Ramos (cell line): ENCODE results near the gene ADRA2B.
"Not testable (repeated sequence)": the region's sequence is repeated elsewhere in the genome, so short reads cannot be mapped to it uniquely, and the experiment has no call there.

Source experiments
- in situ Hi-C: fragments of 300-500 bp; cut with MboI; formaldehyde crosslinking; loops from one replicate; pipeline ENCODE4 v1.14.3; 2022; ENCODE audit warnings: low sequenced_read_pairs; ENCODE audit not compliant: unreplicated experiment

The ADRA2B gene

DNA sequence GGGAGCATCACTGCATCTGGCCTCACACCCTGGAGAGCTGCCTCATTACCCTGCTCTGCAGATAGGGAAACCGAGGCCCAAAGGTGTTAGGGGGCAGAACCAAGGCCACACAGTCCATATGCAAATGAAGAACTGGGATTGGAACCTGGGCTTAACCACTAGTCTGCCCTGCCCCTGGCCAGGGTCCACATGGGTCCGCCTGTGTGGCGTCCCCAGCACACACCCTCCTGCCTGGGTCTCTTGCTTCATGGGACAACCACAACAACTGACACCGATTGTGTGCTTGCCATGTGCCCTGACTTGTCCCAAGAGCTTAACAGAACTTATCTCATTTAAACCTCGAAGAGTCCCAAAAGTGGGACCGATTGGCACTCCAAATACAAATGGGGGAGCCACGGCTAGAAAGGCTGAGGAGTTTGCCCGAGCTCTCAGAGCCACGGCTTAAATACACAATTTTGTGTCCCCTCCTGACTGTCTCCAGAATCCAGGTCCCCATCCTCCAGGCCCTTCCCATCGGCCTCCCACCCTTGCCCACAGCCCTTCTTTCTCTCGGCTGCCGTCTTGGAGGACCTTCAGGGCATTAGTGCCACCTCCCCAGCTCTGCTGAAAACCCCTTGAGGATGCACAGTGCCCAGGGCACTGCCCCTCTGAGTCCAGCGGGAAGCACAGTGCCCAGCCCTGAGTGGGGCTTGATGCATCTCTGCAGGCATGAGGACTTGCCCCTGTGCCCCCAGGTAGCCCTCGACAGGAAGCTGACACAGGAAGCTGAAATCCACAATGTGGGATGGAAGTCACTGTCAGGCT lies 34.6 kb upstream of the ADRA2B start:
- in situ Hi-C loops = no loop called here

DNA sequence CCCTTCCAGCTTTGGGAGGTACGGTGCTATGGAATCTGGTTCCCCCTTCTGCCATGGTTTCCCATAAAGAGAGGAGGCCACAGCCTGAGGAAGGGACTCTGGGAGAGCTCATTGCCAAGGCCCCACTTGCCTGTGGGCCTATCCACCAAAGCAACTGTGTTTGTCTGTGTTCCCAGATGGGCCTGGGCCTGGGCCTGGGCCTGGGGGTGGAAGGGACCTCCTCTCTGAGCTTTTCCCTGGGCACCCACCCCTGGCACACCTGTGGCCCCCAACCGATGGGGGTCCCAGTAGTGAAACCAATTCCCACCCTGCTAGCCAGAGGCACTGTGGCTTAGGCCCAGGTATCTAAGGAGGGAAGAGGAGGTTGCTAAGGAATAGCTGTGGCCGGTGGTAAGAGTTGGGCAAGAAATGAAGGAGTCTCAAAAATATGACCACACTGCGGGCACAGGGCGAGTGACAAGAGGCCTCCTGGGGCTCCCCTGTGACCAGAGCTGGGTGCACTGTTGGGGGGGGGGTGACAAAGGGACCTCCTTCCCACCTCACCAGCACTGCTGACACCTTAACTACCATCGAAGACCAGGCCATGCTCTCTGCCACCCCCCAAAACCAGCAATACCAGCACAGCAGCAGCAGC lies 33.8 kb upstream of the ADRA2B start:
- in situ Hi-C loops = no loop called here

GRCh38 chr2:96148410-96149217 lies 32.2 kb upstream of the ADRA2B start:
- in situ Hi-C loops = no loop called here

DNA sequence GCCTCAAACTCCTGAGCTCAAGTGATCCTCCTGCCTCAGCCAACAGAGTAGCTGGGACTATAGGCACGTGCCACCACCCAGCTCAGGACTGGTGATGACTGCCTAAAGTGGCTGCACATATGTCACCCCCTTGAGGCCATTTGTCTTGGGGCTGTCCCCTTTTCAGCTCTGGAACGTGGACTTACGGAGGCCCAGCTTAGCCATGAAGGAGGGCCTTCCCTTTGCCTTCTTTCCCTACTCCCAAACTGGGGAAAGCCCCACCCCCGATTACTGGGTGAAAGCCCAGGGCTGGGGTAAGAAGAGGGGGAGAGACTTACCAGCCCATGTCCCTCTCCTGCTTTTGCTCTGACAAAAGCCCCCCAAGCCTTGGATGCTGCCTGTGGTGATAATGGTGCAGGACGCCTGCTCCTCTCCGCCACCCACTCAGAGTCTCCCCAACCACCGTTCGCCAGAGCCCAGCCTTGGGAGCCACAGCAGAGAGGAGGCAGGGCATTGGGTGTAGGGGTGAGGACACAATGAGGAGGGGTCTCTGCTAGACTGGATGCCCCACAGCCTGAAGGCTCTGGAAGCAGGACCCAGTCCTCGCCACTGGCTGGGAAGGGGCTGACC lies 31.3 kb upstream of the ADRA2B start:
- in situ Hi-C loops = no loop called here

DNA sequence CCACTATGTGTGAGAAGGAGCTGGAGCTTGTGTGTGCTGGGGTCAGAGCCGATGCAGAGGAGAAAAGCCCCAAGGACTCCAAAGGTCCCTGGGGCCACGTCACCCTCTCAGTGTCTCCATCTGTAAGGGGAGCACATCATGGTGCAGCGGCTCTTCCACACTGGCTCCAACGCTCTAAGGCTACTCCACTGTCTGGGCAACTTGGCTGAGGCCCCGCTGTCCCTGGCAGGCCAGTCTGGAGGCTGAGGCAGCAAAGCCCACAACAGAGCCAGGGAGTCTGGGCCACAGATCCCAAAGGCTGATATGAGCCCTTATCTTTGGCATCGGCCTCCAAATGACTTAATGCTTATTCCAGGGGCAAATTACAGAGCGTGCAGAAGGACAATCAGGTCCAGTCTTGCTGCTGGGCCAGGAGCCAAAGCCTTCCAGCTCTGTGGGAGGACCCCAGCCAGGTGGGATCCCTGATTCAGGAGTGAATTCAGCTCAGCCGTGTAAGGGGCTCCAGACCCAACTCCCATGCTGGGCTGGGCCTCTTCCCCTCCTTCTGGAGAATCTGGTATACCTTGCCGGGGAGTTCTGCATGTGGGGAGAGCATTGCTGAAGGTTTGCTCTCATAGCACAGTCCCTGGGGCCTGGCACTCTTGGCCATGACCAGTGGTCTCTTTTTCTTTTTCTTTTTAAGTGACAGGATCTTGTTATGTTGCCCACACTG lies 30.7 kb upstream of the ADRA2B start:
- in situ Hi-C loops = no loop called here

DNA sequence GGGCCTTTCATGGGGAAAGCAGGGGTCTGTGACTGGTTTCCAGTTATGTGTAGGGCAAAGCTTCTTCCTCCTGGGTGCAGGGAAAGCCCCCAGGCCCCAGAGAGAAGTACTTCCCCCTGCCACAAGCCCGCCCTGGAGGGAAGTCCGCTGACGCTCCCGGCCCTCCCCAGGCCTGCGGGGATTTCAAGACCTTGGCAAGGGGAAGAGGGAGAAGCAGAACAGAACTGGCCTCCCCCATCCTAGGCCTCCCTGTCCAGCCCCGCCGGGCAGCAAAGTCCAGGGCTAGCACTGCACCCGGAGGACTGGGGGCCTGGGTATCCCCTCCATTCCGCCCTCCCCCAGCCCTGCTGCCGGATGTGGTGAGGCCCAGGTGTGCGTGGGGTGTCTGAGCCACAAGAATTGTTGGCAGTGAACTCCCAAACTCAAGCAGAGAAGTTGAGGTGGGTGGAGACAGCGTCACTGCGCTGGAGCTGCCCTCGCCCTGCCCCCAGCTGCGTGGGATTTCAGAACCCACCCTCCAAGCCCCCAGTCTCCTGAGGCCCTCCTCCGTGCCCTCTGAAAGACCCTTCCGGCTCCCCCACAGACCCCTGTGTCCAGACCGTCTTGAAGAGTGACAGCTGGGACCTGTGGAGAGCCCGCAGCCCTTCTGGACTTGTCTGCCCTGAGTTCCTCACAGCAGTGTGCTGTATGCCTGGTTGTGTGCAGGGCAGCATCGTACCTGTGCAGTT lies 29.9 kb upstream of the ADRA2B start:
- in situ Hi-C loops = no loop called here

- in situ Hi-C loops = no loop called here
These were observed 29.4 kb upstream of the ADRA2B start for GRCh38 chr2:96145848-96146152.

GRCh38 chr2:96145036-96145847 lies 28.9 kb upstream of the ADRA2B start, which contains the start of gene DUSP2:
TSS of gene DUSP2 (minus strand) at chr2:96145440. CDS start at chr2:96145354, 86 bp downstream.
- in situ Hi-C loops = no loop called here

DNA sequence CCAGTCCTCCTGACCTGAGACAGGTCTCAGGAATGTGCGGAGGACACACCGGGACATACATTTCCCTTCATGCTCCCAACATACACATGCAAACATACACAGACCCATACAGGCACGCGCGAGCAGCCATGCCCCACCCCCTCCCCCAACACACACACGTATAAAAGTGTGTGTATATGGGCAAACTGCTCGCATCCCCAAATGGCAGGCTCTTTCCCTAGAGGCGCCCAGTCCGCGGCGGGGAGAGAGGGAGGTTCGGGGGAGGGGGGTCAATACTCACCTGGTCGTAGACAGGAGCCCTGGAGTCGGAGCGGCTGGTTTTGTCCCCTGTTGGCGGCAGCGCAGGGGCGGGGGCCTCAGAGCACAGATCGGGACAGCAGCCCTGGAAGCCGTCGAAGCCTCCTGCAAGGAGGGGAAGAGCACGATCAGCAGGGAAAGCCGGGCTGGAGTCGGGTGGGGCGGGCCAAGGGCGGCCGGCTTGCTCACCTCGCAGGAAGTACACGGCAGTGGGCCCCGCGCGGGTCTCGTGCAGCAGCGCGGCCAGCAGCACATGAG lies 28.2 kb upstream of the ADRA2B start:
- in situ Hi-C loops = no loop called here

DNA sequence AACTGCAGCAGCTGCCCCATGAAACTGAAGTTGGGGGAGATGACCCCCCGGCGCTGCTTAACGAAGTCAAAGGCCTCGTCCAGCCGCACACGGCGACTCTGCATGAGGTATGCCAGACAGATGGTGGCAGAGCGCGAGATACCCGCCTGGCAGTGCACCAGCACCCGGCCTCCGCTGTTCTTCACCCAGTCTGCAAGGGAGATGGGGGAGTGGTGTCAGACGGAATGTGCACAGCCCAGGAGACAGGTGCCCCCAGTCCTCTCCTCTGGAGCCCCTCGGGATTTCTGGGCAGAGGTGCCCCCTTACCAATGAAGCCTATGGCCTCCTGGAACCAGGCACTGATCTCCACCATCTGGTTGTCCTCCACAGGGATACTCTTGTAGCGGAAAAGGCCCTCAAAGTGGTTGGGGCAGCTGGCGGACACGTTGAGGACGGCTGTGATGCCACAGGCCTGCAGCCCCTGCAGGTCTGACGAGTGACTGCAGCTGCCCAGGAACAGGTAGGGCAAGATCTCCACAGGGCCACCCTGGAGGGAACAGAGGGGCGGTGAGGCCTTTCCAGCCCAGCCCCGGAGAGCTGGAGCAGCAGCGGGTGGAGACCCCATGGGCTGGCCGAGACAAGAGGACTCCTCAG lies 27.6 kb upstream of the ADRA2B start:
- in situ Hi-C loops = no loop called here

GRCh38 chr2:96143231-96143847 lies 27.0 kb upstream of the ADRA2B start:
- in situ Hi-C loops = no loop called here

DNA sequence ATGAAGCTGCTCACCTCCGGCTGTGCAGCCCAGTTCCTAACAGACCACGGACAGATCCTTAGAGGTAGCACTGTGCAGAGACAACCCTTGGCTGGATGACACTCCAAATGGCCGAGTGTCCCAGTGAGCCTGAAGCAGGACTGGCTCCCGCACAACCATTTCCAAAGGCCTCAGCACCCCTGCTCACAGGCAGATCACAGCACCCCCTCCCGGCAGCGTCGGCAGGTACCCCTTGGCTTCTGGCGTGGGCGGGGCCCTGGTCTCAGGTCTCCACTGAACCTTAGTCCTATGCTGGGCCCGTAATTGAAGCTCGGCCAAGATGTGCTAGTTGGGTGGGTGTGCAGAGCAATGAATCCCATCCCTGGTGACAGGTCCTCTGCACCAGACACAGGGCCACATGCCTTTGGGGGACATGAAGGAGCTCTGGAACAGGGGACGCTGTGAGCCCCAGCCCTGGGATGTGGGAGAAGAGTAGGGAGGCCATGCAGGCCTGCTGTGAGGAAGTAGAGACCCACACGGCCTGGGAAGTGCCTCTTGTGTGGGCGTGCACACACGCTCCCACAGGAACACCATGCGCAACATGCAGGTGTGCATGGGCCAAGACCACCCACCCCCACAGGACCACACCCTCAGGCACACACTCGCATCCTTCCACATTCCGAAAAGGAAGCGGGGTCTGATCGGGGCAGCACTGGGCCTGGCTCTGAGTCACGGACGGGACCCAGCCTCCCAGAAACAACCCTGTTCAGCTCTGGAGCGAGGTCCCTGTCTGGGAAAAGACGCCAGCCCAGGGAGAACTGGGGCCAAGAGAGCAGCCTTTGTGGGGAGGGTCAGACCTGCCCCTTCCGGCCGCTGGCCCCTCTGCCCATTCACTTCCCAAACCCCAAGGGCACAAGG lies 26.1 kb upstream of the ADRA2B start:
- in situ Hi-C loops = no loop called here

DNA sequence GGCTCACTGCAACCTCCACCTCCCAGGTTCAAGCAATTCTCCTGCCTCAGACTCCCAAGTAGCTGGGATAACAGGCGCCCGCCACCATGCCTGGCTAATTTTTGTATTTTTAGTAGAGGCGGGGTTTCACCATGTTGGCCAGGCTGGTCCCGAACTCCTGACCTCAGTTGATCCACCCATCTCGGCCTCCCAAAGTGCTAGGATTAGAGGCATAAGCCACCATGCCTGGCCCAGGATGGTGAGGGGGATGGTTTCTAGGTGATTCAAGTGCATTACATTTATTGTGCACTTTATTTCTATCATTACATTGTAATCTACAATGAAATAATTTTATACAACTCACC lies 25.2 kb upstream of the ADRA2B start:
- in situ Hi-C loops = not testable (repeated sequence)

DNA sequence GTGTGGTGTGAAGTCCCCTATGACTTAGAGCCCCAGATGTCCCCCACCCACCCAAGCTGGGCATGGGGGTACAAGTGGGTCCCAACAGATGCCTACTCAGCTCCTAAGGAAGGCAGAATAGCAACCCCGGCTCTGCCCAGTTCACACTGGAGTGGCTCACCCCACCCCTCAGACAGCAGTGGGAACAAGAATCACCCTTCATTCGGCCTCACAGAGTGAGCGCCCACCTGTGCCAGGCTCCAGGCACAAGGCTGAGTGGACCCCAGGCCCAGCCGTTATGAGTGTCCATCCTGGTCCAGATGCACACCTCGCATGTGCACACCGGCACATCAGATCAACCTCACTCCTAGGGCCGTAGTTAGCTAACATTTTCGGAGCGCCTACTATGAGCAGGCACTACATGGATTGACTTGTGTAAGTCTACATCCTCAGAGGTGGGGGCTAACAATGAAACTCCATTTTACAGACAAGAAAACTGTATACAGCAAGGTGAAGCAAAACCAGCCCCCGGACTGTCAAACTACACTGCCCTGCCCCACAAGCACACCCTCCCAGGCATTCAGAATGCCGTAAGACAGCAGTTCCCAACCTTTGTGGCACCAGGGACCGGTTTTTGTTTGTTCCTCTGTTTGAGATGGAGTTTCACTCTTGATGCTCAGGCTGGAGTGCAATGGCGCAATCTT lies 24.7 kb upstream of the ADRA2B start:
- in situ Hi-C loops = no loop called here

GRCh38 chr2:96139181-96139758 lies 22.9 kb upstream of the ADRA2B start:
- in situ Hi-C loops = loop anchor here (5.0 kb wide), 1 partner anchor 33 kb away; no protein-coding TSS in a partner anchor
